Measurements from ENCODE around the gene ARID1A. TPM values are rescaled to one million over a fixed set of nuclear protein-coding genes. Genes with fewer than 3 reads are reported as not detected.

The ARID1A gene
- total RNA-seq, 1 donor from 2014 or later, result 160 TPM

DNA sequence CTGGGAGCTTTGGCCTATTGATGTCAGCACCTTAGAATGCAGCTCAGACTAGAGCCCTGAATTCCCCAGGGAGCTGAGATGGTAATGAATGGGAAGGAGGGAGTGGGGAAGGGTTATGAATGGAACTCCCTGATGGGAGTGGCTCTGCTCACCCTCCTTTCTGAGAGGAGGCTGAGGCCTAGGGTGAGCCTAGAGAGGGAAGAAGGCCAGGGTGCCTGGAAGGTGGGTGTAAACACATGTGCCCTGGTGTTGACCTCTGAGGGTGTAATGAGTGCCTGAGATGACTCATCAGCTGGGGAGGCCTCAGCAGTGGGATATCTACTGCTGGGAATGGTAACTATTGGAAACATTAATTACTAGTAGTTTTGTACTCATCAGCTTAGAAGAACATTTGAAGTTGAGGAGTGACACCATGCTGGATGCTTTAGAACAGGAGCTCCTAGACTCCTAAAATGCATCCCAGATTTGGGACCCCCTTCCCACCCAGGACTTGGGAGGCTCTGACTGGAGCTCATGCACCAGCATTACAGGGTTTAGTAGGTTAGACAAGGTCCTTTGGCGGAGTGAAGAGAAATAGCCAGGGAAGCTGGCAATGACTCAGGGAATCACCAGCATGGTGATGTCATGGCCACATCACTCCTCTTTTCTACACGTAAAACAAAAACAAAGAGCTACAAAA lies 76.0 kb downstream of the ARID1A start:
- no peak overlapping the region for H3K4me3 Mint-ChIP-seq
- peaks cover 81% of the 10 kb centered on the region for H3K36me3 Mint-ChIP-seq
- H3K27me3 Mint-ChIP-seq (ENCODE audit: low read depth), result no peaks in the 10 kb centered on the region
- H3K9me3 Mint-ChIP-seq, result no peaks in the 10 kb centered on the region
- DNase-seq (ENCODE audit: low spot score in 2 of 2, unreplicated experiment in 2 of 2), result no peak
- peaks cover 37% of the 10 kb centered on the region for H3K4me1 Mint-ChIP-seq
- peak overlapping the region; percentile 89 for H3K27ac Mint-ChIP-seq
- TF ChIP-seq, protein P1, sequence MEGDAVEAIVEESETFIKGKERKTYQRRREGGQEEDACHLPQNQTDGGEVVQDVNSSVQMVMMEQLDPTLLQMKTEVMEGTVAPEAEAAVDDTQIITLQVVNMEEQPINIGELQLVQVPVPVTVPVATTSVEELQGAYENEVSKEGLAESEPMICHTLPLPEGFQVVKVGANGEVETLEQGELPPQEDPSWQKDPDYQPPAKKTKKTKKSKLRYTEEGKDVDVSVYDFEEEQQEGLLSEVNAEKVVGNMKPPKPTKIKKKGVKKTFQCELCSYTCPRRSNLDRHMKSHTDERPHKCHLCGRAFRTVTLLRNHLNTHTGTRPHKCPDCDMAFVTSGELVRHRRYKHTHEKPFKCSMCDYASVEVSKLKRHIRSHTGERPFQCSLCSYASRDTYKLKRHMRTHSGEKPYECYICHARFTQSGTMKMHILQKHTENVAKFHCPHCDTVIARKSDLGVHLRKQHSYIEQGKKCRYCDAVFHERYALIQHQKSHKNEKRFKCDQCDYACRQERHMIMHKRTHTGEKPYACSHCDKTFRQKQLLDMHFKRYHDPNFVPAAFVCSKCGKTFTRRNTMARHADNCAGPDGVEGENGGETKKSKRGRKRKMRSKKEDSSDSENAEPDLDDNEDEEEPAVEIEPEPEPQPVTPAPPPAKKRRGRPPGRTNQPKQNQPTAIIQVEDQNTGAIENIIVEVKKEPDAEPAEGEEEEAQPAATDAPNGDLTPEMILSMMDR (IDR thresholded peaks at IDR 0.05; ENCODE audit: unreplicated experiment), result no peak

DNA sequence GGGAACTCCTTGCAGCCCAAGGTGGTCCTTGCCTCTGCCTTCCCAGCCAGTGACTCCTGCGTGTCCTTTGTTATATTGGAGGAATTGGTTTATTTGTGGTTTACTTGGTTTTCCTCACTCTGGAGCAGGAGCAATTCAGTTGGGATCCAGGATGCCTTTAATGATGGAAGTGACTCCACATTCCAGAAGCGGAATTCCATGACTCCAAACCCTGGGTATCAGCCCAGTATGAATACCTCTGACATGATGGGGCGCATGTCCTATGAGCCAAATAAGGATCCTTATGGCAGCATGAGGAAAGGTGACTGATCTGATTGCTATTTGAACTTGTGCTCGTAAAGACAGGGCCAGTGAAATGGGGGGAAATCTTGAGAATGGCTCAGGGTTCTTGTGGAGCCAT lies 76.9 kb downstream of the ARID1A start:
- Mint-ChIP-seq H3K27ac (no peak overlapping the region), H3K4me3 (no peak overlapping the region), H3K4me1 (peaks cover 34% of the 10 kb centered on the region), H3K9me3 (no peaks in the 10 kb centered on the region), H3K27me3 (ENCODE audit: low read depth) (no peaks in the 10 kb centered on the region), H3K36me3 (peaks cover 76% of the 10 kb centered on the region)
- TF ChIP-seq, protein P1 (IDR thresholded peaks at IDR 0.05; ENCODE audit: unreplicated experiment), result no peak
- no peak for DNase-seq (ENCODE audit: low spot score in 2 of 2, unreplicated experiment in 2 of 2)

DNA sequence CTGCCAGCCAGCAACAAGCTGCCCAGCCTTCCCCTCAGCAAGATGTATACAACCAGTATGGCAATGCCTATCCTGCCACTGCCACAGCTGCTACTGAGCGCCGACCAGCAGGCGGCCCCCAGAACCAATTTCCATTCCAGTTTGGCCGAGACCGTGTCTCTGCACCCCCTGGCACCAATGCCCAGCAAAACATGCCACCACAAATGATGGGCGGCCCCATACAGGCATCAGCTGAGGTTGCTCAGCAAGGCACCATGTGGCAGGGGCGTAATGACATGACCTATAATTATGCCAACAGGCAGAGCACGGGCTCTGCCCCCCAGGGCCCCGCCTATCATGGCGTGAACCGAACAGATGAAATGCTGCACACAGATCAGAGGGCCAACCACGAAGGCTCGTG lies 78.6 kb downstream of the ARID1A start:
- peak overlapping the region; percentile 34 for H3K27ac Mint-ChIP-seq
- H3K4me3 Mint-ChIP-seq, result no peak overlapping the region
- peaks cover 76% of the 10 kb centered on the region for H3K36me3 Mint-ChIP-seq
- no peaks in the 10 kb centered on the region for H3K9me3 Mint-ChIP-seq
- TF ChIP-seq, protein P1 (IDR thresholded peaks at IDR 0.05; ENCODE audit: unreplicated experiment), result no peak
- DNase-seq (ENCODE audit: low spot score in 2 of 2, unreplicated experiment in 2 of 2), result no peak
- no peaks in the 10 kb centered on the region for H3K27me3 Mint-ChIP-seq (ENCODE audit: low read depth)
- peaks cover 19% of the 10 kb centered on the region for H3K4me1 Mint-ChIP-seq

DNA sequence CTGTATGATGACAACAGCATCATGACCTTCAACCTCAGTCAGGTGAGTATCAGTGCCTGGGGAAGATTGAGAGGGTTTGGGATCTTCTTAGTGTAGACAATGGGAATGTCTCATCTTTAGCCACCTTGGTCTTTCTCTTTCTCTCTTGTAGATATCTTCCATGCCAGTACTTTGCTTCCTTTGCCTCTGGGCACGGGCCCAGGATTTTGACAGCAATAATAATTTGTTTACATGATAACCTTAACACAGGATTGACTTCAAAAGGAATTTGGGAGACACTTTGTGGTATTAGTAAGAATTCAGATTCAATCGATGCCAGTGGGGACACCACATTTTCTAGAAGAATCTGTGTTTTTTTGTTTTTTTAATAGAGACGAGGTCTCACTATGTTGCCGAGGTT lies 79.9 kb downstream of the ARID1A start:
- Mint-ChIP-seq H3K4me3 (no peak overlapping the region), H3K36me3 (peaks cover 74% of the 10 kb centered on the region), H3K4me1 (peaks cover 19% of the 10 kb centered on the region), H3K27me3 (ENCODE audit: low read depth) (no peaks in the 10 kb centered on the region), H3K9me3 (no peaks in the 10 kb centered on the region), H3K27ac (peak overlapping the region; percentile 86)
- TF ChIP-seq, protein P1 (IDR thresholded peaks at IDR 0.05; ENCODE audit: unreplicated experiment), result no peak
- DNase-seq (ENCODE audit: low spot score in 2 of 2, unreplicated experiment in 2 of 2), result no peak

DNA sequence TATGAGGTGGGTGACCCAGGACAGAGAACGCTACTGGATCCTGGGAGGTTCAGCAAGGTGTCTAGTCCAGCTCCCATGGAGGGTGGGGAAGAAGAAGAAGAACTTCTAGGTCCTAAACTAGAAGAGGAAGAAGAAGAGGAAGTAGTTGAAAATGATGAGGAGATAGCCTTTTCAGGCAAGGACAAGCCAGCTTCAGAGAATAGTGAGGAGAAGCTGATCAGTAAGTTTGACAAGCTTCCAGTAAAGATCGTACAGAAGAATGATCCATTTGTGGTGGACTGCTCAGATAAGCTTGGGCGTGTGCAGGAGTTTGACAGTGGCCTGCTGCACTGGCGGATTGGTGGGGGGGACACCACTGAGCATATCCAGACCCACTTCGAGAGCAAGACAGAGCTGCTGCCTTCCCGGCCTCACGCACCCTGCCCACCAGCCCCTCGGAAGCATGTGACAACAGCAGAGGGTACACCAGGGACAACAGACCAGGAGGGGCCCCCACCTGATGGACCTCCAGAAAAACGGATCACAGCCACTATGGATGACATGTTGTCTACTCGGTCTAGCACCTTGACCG lies 83.4 kb downstream of the ARID1A start:
- Mint-ChIP-seq H3K36me3 (peaks cover 55% of the 10 kb centered on the region), H3K4me1 (peaks cover 15% of the 10 kb centered on the region), H3K4me3 (no peak overlapping the region), H3K9me3 (no peaks in the 10 kb centered on the region), H3K27ac (peak overlapping the region; percentile 36), H3K27me3 (ENCODE audit: low read depth) (no peaks in the 10 kb centered on the region)
- no peak for DNase-seq (ENCODE audit: low spot score in 2 of 2, unreplicated experiment in 2 of 2)
- TF ChIP-seq, protein P1 (IDR thresholded peaks at IDR 0.05; ENCODE audit: unreplicated experiment), result no peak

Data from mesothelial cell of epicardium (in vitro differentiated cells).